HG03520 (cell line): ENCODE data around the gene ZNF613.
"Not testable (repeated sequence)": the region's sequence is repeated elsewhere in the genome, so short reads cannot be mapped to it uniquely, and the experiment has no call there.

Source experiments
- ATAC-seq: cut with Tn5 transposase; IDR thresholded peaks from one replicate; pipeline ENCODE4 v1.9.1; 2021; ENCODE audit warnings: mild to moderate bottlenecking, moderate library complexity; ENCODE audit not compliant: unreplicated experiment

Gene ZNF613

GRCh38 chr19:51926784-51927741 is at the start of gene ZNF613:
ZNF613 (plus strand) TSS chr19:51927472; CDS start chr19:51936221, 8,749 bp downstream.
- peak; percentile 55 for ATAC-seq

- no peak for ATAC-seq
Measured at GRCh38 chr19:51882518-51882917, 44.8 kb upstream of the ZNF613 start.

- ATAC-seq, result no peak
Measured at GRCh38 chr19:51884713-51885112, 42.6 kb upstream of the ZNF613 start.

- no peak for ATAC-seq
Measured at GRCh38 chr19:51887522-51888498, 39.5 kb upstream of the ZNF613 start, which contains the start of gene ZNF577. ZNF577 (minus strand) TSS chr19:51887951; CDS start chr19:51880382, 7,569 bp downstream.

GRCh38 chr19:51889934-51890333 is 37.3 kb upstream of the ZNF613 start:
- ATAC-seq, result no peak

- ATAC-seq, result no peak
Measured at GRCh38 chr19:51891193-51891747, 36.0 kb upstream of the ZNF613 start.

- ATAC-seq, result no peak
Measured at GRCh38 chr19:51901860-51902259, 25.4 kb upstream of the ZNF613 start.

GRCh38 chr19:51903192-51903591 is 24.1 kb upstream of the ZNF613 start:
- ATAC-seq, result no peak

GRCh38 chr19:51904331-51905165 is 22.7 kb upstream of the ZNF613 start, which contains the start of gene ZNF649:
ZNF649 (minus strand) TSS chr19:51905017; CDS start chr19:51900107, 4,910 bp downstream.
- peak; percentile 75 for ATAC-seq

GRCh38 chr19:51905206-51905605 is 22.1 kb upstream of the ZNF613 start:
- no peak for ATAC-seq

- ATAC-seq, result not testable (repeated sequence)
Measured at GRCh38 chr19:51905639-51906038, 21.6 kb upstream of the ZNF613 start.

GRCh38 chr19:51906108-51906507 is 21.2 kb upstream of the ZNF613 start:
- ATAC-seq, result not testable (repeated sequence)

- not testable (repeated sequence) for ATAC-seq
Measured at GRCh38 chr19:51907981-51908380, 19.3 kb upstream of the ZNF613 start.

GRCh38 chr19:51915324-51915867 is 11.9 kb upstream of the ZNF613 start:
- ATAC-seq, result no peak

- ATAC-seq, result no peak
Measured at GRCh38 chr19:51916167-51916566, 11.1 kb upstream of the ZNF613 start.

- no peak for ATAC-seq
Measured at GRCh38 chr19:51919606-51920005, 7.7 kb upstream of the ZNF613 start.

- ATAC-seq, result no peak
Measured at GRCh38 chr19:51921949-51922348, 5.3 kb upstream of the ZNF613 start.

- no peak for ATAC-seq
Measured at GRCh38 chr19:51926426-51926783, 867 bp upstream of the ZNF613 start.

GRCh38 chr19:51927859-51928258 is 587 bp downstream of the ZNF613 start:
- no peak for ATAC-seq

GRCh38 chr19:51931921-51932320 is 4.6 kb downstream of the ZNF613 start:
- no peak for ATAC-seq
